Measurements from ENCODE around the gene MCC. TPM values are rescaled to one million over a fixed set of nuclear protein-coding genes. Genes with fewer than 3 reads are reported as not detected.

Gene MCC
- polyA plus RNA-seq, 1 donor, result 33.2 TPM

GRCh38 chr5:113371721-113372196 is 116.5 kb downstream of the MCC start:
- peak; percentile 53 for DNase-seq

DNA sequence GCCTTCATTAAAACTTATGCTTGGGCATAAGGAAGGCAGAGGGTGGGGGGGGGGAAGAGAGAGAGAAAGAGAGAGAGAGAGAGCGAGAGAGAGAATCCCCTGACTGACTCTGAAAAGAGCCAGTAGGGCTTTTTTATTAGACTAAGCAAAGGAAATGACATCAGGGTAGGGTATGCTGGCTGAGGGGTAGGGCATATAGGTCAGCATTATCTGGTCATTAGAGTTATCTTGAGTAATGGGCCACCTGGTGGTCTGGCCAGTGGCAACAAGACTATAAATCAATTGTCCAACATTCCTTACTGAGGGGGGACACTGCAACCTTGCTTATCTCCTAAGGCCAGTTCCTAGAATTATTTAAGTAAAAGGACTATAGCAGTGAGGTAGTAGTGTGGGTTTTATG is 120.7 kb downstream of the MCC start:
- DNase-seq, result no peak

DNA sequence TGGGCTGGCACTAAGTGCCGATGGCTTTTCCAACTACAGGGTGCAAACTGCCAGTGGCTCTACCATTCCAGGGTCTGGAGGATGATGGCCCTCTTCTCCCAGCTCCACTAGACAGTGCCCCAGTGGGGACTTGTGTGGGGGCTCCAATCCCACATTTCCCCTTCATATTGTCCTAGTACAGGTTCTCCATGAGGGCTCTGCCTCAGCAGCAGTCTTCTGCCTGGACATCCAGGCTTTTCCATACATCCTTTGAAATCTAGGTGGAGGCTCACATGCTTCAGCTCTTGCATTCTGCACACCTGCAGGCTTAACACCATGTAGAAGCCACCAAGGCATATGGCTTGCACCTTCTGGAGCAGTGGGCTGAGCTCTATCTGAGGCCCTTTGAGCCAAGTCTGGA is 123.8 kb downstream of the MCC start:
- DNase-seq, result no peak

DNA sequence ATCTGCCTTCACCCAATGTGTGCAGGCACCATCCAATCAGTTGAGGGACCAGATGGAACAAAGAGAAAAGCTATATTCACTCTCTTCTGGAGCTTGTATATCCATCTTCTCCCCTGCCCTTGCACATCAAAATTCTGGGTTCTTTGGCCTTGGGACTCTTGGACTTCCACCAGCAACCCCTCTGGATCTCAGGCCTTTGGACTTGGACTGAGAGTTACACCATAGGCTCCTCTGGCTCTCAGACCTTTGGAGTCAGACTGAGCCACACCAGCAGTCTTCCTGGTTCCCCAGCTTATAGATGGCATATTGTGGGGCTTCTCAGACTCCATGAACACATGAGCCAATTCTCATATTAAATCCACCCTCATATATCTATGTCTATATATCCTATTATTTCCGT is 126.6 kb downstream of the MCC start:
- no peak for DNase-seq

GRCh38 chr5:113359419-113359818 is 128.8 kb downstream of the MCC start:
- no peak for DNase-seq

DNA sequence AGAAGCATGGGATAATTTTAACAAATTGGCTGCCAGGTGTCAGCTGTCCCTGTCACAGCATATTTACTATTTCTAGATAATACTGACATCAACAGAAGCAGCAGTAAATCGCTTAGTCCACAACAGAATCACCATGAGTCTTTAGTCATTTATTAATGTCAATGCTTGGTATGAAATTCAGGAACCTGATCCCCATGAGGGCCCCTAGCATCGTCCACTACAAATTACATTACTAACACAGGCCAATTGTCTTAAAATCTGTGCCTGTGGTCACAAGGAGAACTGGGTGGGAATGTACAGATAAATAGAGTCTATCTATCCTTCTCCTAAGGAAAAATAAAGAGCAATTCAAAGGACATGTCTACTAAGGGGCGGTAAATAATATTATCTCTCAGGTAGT is 129.6 kb downstream of the MCC start:
- DNase-seq, result no peak

DNA sequence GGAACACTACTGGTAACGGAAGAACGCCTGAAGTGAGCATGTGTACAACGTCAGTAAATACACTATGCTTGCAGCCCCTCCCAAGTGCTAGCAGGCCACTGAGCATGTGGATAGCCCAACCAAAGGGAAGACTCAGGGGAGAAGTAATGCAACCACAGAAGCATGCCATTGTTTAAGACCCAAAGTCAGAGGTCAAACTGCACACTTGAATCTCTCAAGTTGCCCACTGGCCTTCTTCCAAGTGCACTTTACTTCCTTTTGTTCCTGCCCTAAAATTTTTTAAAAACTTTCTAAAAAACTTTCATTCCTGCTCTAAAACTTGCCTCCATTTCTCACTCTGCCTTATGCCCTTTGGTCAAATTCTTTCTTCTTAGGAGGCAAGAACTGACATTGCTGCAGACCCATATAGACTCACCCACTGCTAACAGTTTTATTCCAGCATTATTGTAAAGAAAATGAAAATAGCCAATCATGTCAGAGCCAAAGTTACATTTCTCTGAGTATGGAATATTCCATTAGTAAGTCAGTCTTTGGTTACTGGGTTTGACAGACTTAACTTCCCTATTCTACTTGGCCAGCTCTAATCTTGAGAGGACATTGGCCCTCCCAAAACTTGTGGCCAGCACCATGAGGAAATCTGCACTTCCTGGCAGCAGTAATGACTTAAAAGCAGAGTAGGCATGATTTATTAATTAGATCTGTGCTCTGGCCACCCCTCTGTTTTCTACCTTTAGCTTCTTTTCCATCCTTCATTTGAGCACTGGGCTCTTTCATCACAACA is 130.4 kb downstream of the MCC start:
- DNase-seq, result no peak

- DNase-seq, result no peak
These were observed 131.8 kb downstream of the MCC start for GRCh38 chr5:113356487-113356886.

DNA sequence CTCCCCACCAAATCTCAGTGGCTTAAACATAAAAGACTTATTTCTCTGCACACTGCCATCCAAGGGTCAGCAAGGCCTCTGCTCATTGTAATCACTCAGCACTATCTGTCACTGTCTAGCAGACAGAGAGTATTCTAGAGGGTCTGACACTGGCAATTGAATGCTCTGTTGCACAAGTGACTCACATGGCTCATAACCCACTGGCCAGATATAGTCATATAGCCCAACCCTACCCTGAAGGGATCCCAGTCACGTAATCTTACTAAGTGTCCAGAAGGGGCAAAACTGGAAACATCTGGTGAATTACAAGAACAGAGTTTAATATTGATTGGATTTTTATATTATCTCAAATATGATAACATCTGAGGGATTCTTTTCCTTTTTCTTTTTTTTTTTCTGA is 134.2 kb downstream of the MCC start:
- DNase-seq, result no peak

DNA sequence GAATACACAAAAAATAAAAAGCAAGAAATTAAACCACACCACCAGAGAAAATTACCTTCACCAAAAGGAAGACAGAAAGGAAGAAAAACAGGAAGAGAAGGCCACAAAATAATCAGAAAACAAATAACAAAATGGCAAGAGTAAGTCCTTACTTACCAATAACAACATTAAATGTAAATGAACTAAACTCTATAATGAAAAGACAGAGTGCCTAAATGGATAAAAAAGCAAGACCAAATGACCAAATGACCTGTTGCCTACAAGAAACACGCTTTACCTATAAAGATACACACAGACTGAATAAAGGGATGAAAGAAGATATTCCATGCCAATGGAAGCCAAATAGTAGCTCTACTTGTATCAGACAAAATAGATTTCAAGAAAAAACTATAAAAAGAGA is 140.7 kb downstream of the MCC start:
- DNase-seq, result no peak

GRCh38 chr5:113344973-113345940 is 143.0 kb downstream of the MCC start:
- no peak for DNase-seq

- DNase-seq, result no peak
These were observed 144.9 kb downstream of the MCC start for GRCh38 chr5:113343343-113343742.

DNA sequence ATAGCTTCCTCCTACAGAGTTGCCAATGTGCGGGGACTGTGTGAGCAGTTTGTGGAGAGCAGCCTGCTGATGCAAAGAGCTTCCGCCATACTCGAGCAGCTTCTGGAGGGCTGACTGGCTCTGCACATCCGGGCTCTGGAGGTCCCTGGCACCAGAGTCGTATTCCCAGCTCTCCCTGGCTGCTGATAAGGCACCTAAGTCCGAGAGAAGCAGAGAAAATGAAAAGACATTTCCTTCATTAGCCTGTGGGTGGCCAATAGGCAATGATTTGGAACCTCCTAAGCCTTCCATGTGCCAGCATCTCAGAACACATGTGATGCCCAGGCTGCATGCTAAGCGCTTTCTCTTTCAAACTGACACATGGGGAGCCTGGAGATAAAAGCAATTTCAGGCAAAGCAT is 147.7 kb downstream of the MCC start:
- no peak for DNase-seq

DNA sequence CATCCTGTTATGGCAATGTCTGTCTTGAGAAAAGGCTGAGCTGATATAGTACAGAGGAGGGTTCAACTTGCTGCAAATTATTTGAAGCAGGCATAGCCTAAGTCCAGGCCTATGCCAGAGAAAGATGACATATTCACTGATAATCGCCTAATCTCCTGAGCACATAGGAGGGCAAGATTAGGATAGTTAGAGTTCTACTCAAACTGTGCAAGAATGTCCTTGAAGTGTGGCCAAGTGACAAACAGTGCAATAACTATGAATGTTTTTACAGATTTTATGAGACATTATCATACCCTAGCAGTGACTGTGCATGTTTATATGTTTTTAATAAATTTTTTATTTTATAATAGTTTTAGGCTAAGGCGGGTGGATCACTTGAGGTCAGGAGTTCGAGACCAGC is 149.6 kb downstream of the MCC start:
- no peak for DNase-seq

DNA sequence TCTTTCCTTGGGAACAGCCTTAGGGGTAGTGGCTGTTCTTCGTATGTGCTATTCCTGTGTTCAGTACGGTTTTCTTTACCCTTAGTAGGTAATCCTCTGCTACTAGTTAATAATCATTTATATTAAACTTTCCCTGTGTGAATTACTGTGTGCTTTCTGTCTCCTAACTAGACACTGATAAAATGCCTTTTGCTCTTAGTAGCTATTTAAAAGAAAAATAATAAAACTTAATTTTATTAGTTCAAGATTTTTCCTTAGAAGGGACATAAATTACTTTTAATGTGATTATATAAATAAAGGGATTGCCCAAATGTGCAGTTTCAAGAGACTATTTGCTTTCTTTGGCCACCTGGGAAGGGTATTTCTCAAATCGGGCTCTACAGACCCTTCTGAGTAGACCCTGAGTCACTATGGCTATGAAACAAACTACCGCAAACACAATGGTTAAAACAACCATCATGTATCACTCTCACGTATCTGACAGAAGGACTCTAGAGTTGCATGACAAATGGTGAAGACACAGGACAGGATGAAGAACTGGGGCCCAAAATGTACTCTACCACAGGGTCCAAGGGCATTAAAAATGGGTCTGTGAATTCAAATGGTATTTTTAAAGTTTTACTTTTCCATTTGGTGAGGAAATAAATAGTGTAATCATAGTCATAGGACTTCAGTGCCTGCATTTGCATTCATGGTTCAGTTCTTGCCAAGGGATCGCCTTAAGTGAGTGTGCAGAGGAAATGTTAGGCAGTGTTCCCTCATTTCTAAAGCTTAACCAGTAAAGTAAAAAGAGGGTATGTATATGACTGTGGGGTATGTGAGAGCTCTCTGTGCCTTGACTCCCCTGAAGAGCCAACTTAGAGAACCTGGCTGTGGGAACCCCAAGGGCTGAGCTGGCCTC is 150.5 kb downstream of the MCC start:
- DNase-seq, result no peak

DNA sequence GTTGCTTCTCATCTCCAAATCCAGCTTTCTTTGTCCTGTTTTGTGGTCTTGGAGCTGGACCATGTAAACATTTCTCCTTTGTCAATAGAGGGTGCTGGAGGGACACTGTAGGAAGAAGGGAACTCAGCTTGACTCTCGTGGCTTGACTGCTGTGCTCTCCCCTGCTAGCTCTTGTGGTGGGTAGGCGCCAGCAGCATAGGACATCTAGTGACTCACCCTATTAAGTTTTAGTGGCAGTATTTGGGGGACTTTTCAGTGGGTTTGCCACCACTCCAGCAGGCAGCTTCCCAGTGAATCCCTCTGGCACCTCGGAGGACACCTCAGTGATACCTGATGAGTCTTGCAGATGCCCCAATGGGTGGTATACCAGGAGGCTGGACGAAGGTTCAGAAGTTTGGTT is 151.3 kb downstream of the MCC start:
- DNase-seq, result peak; percentile 54

GRCh38 chr5:113333411-113333810 is 154.8 kb downstream of the MCC start:
- DNase-seq, result no peak

GRCh38 chr5:113331209-113331551 is 157.1 kb downstream of the MCC start:
- no peak for DNase-seq

- DNase-seq, result peak; percentile 48
These were observed 157.6 kb downstream of the MCC start for GRCh38 chr5:113330533-113331208.

- no peak for DNase-seq
These were observed 158.3 kb downstream of the MCC start for GRCh38 chr5:113329981-113330380.

- DNase-seq, result no peak
These were observed 163.2 kb downstream of the MCC start for GRCh38 chr5:113325054-113325453.

DNA sequence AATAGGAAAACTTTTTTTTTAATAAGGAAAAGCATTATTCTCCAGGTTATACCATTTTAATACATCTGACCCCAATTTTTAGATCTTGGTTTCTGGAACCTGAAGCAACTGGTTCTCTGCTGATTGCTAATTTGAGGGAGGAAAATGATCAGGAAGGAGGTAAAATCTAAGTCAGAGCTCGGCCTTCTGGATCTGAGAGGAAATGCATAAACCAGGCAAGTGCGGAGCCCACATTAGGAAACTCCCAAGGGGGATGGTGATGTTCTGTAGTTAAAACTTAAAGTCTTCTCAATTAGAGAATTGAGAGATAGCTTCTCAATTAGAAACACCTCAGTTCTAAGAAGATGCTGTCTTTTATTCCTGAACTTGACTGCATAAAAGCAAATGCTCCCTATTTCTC is 167.0 kb downstream of the MCC start:
- no peak for DNase-seq

Measured in left kidney (tissue), 2 donors.